ENCODE measurements around the gene BBOF1. TPM values are rescaled to one million over a fixed set of nuclear protein-coding genes. Genes with fewer than 3 reads are reported as not detected.
A peak's percentile ranks its signal among the peaks of the same experiment; 100 is the strongest.
"Not testable (repeated sequence)": the region's sequence is repeated elsewhere in the genome, so short reads cannot be mapped to it uniquely, and the experiment has no call there.

BBOF1 gene
- total RNA-seq, 2 experiments from 2014 or later, result 1.2 to 2.9 TPM

DNA sequence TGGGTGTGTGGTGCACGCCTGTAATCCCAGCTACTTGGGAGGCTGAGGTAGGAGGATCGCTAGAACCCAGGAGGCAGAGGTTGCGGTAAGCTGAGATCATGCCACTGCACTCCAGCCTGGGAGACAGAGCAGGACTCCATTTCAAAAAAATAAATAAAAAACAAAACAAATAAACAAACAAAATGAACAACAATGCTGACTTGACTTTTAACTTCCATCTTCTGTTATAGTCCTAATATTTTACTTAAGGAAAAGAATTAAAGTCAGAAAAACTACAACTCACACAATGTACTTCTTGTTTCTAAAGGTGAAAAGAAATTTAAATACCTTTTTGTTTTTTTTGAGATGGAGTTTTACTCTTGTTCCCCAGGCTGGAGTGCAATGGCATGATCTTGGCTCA lies 13.5 kb upstream of the BBOF1 start:
- H3K4me1 Mint-ChIP-seq; H3K27me3 Mint-ChIP-seq; POLR2A ChIA-PET; H3K4me3 Mint-ChIP-seq; H3K36me3 Mint-ChIP-seq; H3K27ac Mint-ChIP-seq; ATAC-seq (ENCODE audit: low read depth); H3K9me3 Mint-ChIP-seq; DNase-seq: not testable (repeated sequence)

DNA sequence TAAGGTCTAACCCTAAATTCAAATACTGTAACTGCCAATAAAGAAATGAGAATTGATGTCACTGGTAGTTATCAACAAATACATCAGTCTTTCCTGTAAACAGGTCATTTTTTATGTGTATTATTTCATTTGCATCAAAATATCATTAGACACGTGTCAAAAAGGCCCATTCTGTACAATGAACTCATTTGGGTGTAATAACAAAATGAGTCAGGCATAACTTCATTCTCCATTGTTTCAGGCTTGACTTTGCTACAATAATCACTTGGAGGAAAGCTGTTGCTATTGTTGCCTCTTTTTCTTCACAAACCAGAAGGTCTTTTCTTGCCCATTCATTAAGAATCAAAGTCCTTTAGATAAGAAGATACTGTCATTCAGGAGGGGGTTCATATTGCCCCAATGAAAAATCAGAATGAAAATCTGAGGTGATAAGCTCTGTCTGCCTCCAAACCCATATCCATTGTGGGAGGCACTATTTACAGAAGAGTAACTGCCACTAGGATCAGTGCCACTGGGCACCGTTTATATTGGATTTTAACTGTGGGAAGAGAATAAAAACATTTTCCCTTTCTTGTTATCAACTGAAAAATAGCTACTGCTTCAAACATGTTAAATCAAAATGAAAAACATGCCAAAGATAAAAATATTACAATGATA lies 10.2 kb upstream of the BBOF1 start:
- DNase-seq (no peak), ATAC-seq (ENCODE audit: low read depth) (no peak)
- H3K36me3 Mint-ChIP-seq, result peaks cover 10% of the 10 kb centered on the region
- no peaks in the 10 kb centered on the region for H3K4me1 Mint-ChIP-seq
- no peaks in the 10 kb centered on the region for H3K27me3 Mint-ChIP-seq
- POLR2A ChIA-PET, result no interaction called here
- H3K9me3 Mint-ChIP-seq, result no peaks in the 10 kb centered on the region
- H3K27ac Mint-ChIP-seq, result no peak overlapping the region
- no peak overlapping the region for H3K4me3 Mint-ChIP-seq

DNA sequence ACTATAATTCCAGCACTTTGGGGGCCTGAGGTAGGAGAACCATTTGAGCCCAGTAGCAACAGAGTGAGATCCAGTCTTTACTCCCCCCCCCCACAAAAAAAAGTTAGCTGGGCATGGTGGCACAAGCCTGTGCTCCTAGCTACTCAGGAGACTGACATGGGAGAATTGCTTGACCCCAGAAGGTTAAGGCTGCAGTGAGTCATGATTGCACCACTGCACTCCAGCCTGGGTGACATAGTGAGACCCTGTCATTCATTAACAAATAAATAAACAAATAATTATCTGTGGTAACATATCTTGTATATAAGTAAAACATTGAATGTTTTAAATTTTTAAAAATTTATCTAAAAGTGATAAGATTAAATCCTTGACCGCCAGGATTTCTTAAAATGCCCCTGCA lies 4.8 kb upstream of the BBOF1 start:
- no peak for DNase-seq
- H3K4me3 Mint-ChIP-seq, result no peak overlapping the region
- no peaks in the 10 kb centered on the region for H3K9me3 Mint-ChIP-seq
- H3K4me1 Mint-ChIP-seq, result peaks cover 14% of the 10 kb centered on the region
- POLR2A ChIA-PET, result interaction anchor here (0.6 kb wide), 1 partner anchor 422 kb away, joined by 7 read pairs; no protein-coding TSS in a partner anchor
- H3K27ac Mint-ChIP-seq, result no peak overlapping the region
- ATAC-seq (ENCODE audit: low read depth), result no peak
- peaks cover 6% of the 10 kb centered on the region for H3K36me3 Mint-ChIP-seq
- no peaks in the 10 kb centered on the region for H3K27me3 Mint-ChIP-seq

DNA sequence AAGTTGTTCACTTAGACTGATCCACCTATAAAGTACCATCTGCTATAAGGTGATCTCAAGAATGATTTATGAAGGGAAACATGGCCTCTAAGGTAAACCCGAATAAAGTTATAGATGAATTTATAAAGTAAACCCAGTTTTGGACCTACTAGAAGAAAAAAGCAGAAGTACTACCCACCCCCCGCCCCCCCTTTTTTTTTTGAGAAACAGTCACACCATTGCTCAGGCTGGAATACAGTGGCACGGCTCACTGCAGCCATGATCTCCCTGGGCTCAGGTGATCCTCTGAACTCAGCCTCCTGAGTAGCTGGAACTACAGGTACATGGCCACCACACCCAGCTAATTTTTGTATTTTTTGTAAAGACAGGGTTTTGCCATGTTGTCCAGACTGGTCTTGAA lies 4.0 kb upstream of the BBOF1 start:
- Mint-ChIP-seq H3K4me3 (no peak overlapping the region), H3K27ac (no peak overlapping the region), H3K4me1 (peaks cover 17% of the 10 kb centered on the region), H3K36me3 (peaks cover 6% of the 10 kb centered on the region), H3K9me3 (no peaks in the 10 kb centered on the region), H3K27me3 (no peaks in the 10 kb centered on the region)
- DNase-seq (no peak), ATAC-seq (ENCODE audit: low read depth) (no peak)
- POLR2A ChIA-PET, result no interaction called here

DNA sequence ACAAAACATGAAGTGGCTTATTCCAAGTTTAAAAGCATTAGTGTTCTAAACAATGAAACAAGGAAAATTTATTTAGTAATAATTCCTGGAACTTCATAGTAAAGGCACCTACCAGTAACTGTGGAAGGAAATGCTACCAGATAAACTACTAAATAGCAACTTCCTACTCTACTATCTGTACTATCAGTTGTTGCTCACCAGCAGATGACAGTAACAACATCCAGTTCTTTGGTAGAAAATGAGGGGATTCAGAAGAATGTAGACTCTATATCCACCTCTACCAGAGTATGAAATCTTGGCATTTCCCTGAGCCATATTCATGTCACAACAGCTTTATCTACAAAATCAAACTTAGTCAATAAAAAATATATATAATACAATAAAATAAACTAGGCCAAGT lies 3.2 kb upstream of the BBOF1 start:
- DNase-seq, result no peak
- H3K9me3 Mint-ChIP-seq, result no peaks in the 10 kb centered on the region
- peaks cover 17% of the 10 kb centered on the region for H3K4me1 Mint-ChIP-seq
- H3K4me3 Mint-ChIP-seq, result no peak overlapping the region
- peaks cover 4% of the 10 kb centered on the region for H3K36me3 Mint-ChIP-seq
- no peak for ATAC-seq (ENCODE audit: low read depth)
- no peak overlapping the region for H3K27ac Mint-ChIP-seq
- no peaks in the 10 kb centered on the region for H3K27me3 Mint-ChIP-seq
- POLR2A ChIA-PET, result no interaction called here

DNA sequence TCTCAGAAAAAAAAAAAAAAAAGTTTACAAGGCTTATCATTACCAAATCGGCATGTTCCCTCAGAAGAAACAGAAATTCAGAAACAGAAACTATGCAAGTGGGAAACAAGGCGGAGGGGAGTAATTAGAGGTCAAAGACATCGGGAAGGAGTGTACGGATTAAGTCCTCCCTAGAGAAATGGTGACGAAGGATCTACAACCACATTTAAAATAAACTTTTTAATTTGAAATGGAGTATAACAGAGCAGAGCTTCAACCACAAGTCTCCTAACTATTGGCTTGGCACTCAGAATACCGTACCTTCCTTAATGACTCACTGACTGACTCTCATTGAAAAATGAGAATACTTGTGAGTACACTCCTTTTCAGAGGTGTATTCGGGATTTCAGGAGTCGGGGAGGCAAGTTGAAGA lies 969 bp upstream of the BBOF1 start:
- peaks cover 17% of the 10 kb centered on the region for H3K4me1 Mint-ChIP-seq
- H3K27ac Mint-ChIP-seq, result peak overlapping the region; percentile 94
- peaks cover 3% of the 10 kb centered on the region for H3K36me3 Mint-ChIP-seq
- H3K4me3 Mint-ChIP-seq, result peak overlapping the region; percentile 97
- H3K9me3 Mint-ChIP-seq, result no peaks in the 10 kb centered on the region
- ATAC-seq (ENCODE audit: low read depth), result no peak
- DNase-seq, result no peak
- H3K27me3 Mint-ChIP-seq, result no peaks in the 10 kb centered on the region
- POLR2A ChIA-PET, result interaction anchor here (0.7 to 1.8 kb wide), 2 partner anchors 68 to 555 kb away, joined by 5 to 9 read pairs; partner anchors contain the start of genes COQ6 and FAM161B

DNA sequence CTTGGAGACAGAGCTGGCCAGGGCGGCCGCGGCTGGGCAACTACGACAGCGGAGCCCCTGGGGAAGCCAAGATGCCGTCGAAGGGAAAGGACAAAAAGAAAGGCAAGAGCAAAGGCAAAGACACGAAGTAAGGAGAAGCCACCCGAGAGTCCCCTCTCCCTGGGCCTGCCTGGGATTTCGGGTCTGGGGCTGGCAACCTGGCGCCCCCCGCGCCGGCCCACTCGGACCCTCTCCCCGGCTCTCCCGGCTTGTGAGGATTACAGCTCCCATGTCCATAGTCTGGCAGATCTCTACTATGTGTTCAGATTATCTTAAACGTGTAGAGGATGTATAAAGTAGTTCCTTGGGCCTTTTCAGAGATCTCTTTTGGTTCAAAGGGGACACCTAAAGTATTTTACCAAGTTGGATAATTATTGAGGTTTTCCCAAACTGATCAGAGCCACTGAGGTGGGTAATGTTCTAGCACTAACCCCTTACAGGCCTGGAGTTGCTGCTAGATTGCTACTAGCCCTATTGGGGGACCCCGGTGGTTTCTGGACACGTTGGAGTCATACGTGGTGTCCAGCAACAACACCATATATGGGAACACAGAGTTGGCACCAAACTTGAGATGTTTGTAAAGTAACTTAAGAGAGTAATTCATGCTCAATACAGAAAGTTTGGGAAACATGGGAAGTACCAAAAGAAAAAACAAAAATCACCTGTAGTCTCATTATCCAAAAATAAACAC lies 424 bp downstream of the BBOF1 start:
- POLR2A ChIA-PET, result interaction anchor here (0.6 to 1.8 kb wide), 5 partner anchors 64 to 77 kb away, joined by 3 to 9 read pairs (median 3); partner anchors contain the start of genes ALDH6A1, COQ6, FAM161B and LIN52
- Mint-ChIP-seq H3K4me1 (peaks cover 17% of the 10 kb centered on the region), H3K4me3 (peak overlapping the region; percentile 97), H3K27ac (peak overlapping the region; percentile 94), H3K9me3 (no peaks in the 10 kb centered on the region), H3K27me3 (no peaks in the 10 kb centered on the region), H3K36me3 (no peaks in the 10 kb centered on the region)
- DNase-seq (no peak), ATAC-seq (ENCODE audit: low read depth) (no peak)

DNA sequence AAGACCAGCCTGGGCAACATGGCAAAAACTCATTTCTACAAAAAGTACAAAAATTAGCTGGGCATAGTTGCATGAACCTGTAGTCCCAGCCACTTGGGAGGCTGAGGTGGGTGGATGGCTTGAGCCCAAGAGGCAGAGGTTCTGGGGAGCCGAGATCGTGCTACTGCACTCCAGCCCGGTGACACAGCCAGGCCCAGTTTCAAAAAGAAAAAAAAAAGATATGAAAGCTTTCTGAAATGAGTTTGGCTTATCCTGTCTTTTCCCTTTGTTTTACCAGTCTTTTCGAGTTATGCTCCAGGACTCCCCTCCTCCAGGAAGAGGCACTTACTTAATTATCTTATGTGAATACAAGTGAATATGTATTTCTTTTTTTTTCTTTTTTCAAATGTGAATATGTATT lies 3.2 kb downstream of the BBOF1 start:
- no peak overlapping the region for H3K27ac Mint-ChIP-seq
- POLR2A ChIA-PET, result no interaction called here
- no peaks in the 10 kb centered on the region for H3K9me3 Mint-ChIP-seq
- H3K4me3 Mint-ChIP-seq, result no peak overlapping the region
- ATAC-seq (ENCODE audit: low read depth) (no peak), DNase-seq (no peak)
- H3K4me1 Mint-ChIP-seq, result peaks cover 10% of the 10 kb centered on the region
- no peaks in the 10 kb centered on the region for H3K36me3 Mint-ChIP-seq
- H3K27me3 Mint-ChIP-seq, result no peaks in the 10 kb centered on the region

DNA sequence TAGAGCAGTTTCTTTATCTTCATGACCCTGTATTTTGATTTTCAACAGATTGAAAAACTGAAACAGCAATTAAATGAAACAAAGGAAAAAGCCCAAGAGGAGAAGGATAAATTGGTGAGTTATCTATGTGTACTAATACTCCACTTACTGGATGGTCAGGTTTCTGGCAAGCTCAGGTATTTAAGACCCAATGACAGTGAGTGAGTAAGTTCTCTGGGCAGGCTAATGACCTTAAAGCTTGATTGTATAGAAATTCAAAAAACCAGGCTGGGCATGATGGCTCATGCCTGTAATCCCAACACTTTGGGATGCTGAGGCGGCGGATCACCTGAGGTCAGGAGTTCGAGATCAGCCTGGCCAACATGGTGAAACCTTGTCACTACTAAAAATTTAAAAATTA lies 10.0 kb downstream of the BBOF1 start:
- POLR2A ChIA-PET, result no interaction called here

DNA sequence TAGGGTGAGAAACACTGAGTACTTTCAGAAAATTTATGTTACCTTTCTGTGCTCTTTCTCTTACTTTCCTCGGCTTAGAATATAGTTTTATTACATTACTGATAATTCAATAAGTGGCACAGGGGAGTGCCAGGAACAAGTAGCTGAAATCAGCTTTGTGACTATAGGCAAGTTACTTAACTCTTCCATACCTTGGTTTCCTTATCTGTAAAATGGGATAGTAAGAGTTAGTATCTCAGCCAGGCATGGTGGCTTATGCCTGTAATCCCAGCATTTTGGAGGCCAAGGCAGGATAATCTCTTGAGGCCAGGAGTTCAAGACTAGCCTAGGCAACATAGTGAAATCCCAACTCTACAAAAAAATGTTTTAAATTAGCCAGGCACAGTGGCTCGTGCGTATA lies 15.4 kb downstream of the BBOF1 start:
- Mint-ChIP-seq H3K9me3 (no peaks in the 10 kb centered on the region), H3K27ac (no peak overlapping the region), H3K36me3 (no peaks in the 10 kb centered on the region), H3K4me1 (peaks cover 2% of the 10 kb centered on the region), H3K4me3 (no peak overlapping the region), H3K27me3 (no peaks in the 10 kb centered on the region)
- ATAC-seq (ENCODE audit: low read depth) (no peak), DNase-seq (no peak)
- POLR2A ChIA-PET, result no interaction called here

More for the DNA sequence above, 10.0 kb downstream of the BBOF1 start:
- DNase-seq (no peak), ATAC-seq (ENCODE audit: low read depth) (no peak)
- Mint-ChIP-seq H3K36me3 (no peaks in the 10 kb centered on the region), H3K27me3 (no peaks in the 10 kb centered on the region), H3K9me3 (no peaks in the 10 kb centered on the region), H3K4me1 (no peaks in the 10 kb centered on the region), H3K4me3 (no peak overlapping the region), H3K27ac (no peak overlapping the region)

DNA sequence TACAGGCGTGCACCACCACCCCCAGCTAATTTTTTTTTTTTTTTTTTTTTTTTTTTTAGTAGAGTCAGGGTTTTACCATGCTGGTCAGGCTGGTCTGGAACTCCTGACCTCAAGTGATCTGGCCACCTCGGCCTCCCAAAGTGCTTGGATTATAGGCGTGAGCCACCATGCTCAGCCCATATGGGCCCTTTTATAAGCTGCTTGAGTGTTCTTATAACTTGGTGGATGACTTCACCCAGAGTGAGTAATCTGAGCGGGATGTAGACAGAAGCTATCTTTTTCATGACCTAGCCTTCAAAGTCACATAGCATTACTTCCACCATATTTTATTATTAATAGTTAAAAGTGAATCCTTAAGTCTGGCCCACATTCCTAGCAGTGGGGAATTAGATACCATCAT lies 16.4 kb downstream of the BBOF1 start:
- POLR2A ChIA-PET, result no interaction called here
- Mint-ChIP-seq H3K27me3 (no peaks in the 10 kb centered on the region), H3K4me1 (peaks cover 2% of the 10 kb centered on the region), H3K36me3 (no peaks in the 10 kb centered on the region), H3K27ac (no peak overlapping the region), H3K9me3 (no peaks in the 10 kb centered on the region), H3K4me3 (no peak overlapping the region)
- no peak for ATAC-seq (ENCODE audit: low read depth)
- no peak for DNase-seq

DNA sequence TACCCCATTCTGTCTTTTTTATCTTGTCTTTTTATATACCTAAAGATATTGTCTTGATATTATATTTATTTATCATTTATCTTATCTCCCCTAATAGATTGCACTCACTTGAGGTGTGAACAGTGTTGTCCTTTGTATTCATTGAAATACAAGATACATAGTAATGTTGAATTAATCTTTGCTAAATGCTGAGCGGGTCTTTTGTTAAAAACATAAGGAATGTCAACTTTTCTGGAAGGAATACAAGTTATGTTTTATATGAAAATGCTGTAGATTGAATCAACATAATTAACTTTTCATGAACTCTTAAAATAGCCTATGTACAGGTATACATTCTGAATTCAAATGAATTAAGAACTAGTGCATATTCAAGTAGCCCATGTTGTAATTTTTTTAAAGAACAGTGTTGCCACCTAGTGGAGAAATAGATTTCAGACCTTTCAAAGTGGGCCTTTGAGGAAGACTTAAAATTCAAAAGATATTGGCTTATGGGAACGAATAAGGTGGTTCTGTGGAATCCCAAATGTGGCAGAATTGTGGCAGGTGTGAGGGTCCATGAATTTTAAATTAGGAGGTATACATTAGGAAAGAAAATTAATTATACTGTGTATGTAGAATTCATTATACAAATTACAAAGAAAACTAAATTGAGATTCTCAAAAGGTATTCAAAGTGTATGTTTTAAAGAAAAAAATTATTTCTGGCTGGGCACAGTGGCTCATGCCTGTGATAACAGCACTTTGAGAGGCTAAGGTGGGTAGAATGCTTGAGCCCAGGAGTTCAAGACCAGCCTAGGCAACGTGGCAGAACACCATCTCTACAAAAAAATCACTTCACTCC lies 19.1 kb downstream of the BBOF1 start:
- H3K4me3 Mint-ChIP-seq, result no peak overlapping the region
- H3K36me3 Mint-ChIP-seq, result no peaks in the 10 kb centered on the region
- H3K27me3 Mint-ChIP-seq, result no peaks in the 10 kb centered on the region
- ATAC-seq (ENCODE audit: low read depth), result peak; percentile 45
- H3K27ac Mint-ChIP-seq, result no peak overlapping the region
- H3K9me3 Mint-ChIP-seq, result no peaks in the 10 kb centered on the region
- no peak for DNase-seq
- peaks cover 2% of the 10 kb centered on the region for H3K4me1 Mint-ChIP-seq
- POLR2A ChIA-PET, result no interaction called here

DNA sequence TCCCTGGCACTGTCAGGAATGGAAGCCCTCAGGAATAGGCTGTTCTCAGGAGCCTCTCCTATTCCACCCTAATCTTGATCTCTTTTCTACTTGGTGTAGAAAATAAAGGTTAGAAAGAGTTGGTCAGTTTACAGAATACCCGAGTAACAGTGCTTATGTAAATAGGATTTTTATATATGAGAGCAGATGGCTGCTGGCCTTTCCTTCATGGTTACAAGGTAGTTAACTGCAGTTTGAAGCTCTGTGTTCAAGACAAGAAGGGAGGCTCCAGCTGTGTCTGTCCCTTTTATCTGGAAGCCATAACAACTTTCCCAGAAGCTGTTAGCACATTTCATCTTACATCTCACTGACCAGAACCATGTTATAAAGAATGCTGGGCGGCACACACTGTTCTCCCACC lies 23.1 kb downstream of the BBOF1 start:
- no peak for ATAC-seq (ENCODE audit: low read depth)
- Mint-ChIP-seq H3K9me3 (no peaks in the 10 kb centered on the region), H3K27me3 (no peaks in the 10 kb centered on the region), H3K27ac (no peak overlapping the region), H3K4me3 (no peak overlapping the region), H3K4me1 (peaks cover 2% of the 10 kb centered on the region), H3K36me3 (no peaks in the 10 kb centered on the region)
- DNase-seq, result no peak
- POLR2A ChIA-PET, result interaction anchor here (0.5 kb wide), 1 partner anchor 90 kb away, joined by 4 read pairs; no protein-coding TSS in a partner anchor
